ENCODE results near the gene XYLT1. TPM values are rescaled to one million over a fixed set of nuclear protein-coding genes. Genes with fewer than 3 reads are reported as not detected.

The XYLT1 gene
- total RNA-seq, 1 donor from 2014 or later: 12.3 TPM

DNA sequence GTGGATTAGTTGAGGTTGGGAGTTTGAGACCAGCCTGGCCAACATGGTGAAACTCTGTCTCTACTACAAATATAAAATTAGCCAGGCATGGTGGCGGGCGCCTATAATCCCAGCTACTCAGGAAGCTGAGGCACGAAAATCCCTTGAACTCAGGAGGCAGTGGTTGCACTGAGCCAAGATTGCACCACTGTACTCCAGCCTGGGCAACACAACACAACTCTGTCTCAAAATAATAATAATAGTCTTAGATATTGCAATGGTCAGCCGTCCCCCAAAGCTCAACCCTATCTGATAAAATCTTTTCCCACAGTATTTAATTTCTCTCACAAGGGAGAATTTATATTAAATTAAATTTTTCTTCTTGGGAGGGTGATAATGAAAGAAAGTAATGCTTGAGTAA lies 169.6 kb downstream of the XYLT1 start:
- Mint-ChIP-seq H3K36me3 (ENCODE audit: insufficient read depth) (no peaks in the 10 kb centered on the region), H3K27ac (no peak overlapping the region), H3K4me1 (ENCODE audit: low read depth) (peaks cover 60% of the 10 kb centered on the region), H3K9me3 (ENCODE audit: low read depth) (no peaks in the 10 kb centered on the region), H3K27me3 (no peaks in the 10 kb centered on the region), H3K4me3 (ENCODE audit: low read depth) (no peak overlapping the region)
- no peak for DNase-seq (ENCODE audit: low spot score, unreplicated experiment)
- TF ChIP-seq, protein P1, sequence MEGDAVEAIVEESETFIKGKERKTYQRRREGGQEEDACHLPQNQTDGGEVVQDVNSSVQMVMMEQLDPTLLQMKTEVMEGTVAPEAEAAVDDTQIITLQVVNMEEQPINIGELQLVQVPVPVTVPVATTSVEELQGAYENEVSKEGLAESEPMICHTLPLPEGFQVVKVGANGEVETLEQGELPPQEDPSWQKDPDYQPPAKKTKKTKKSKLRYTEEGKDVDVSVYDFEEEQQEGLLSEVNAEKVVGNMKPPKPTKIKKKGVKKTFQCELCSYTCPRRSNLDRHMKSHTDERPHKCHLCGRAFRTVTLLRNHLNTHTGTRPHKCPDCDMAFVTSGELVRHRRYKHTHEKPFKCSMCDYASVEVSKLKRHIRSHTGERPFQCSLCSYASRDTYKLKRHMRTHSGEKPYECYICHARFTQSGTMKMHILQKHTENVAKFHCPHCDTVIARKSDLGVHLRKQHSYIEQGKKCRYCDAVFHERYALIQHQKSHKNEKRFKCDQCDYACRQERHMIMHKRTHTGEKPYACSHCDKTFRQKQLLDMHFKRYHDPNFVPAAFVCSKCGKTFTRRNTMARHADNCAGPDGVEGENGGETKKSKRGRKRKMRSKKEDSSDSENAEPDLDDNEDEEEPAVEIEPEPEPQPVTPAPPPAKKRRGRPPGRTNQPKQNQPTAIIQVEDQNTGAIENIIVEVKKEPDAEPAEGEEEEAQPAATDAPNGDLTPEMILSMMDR (IDR thresholded peaks at IDR 0.05; ENCODE audit: unreplicated experiment): no peak

DNA sequence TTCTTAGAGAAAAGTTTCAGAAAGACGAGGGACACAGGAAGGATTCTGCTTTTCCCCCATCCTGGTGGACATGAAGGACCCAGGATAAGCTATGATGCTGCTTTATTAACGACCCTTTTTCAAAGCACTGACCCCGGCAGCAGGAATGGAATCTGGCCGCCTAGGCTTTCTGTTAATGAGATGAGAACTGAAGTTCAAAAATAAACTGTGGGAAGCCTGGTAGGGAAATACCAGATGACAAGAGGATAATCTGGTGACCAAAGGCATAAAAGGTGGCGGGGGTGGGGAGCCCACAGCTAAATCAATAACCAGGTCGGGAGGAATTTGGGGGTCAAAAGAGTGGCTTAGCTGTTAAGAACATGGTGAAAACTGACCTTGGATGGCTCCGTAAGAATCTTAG lies 171.0 kb downstream of the XYLT1 start:
- DNase-seq (ENCODE audit: low spot score, unreplicated experiment): no peak
- Mint-ChIP-seq H3K36me3 (ENCODE audit: insufficient read depth) (no peaks in the 10 kb centered on the region), H3K27me3 (no peaks in the 10 kb centered on the region), H3K4me3 (ENCODE audit: low read depth) (peak overlapping the region; percentile 44), H3K9me3 (ENCODE audit: low read depth) (no peaks in the 10 kb centered on the region), H3K27ac (peak overlapping the region; percentile 25), H3K4me1 (ENCODE audit: low read depth) (peaks cover 49% of the 10 kb centered on the region)
- TF ChIP-seq, protein P1 (IDR thresholded peaks at IDR 0.05; ENCODE audit: unreplicated experiment): no peak

DNA sequence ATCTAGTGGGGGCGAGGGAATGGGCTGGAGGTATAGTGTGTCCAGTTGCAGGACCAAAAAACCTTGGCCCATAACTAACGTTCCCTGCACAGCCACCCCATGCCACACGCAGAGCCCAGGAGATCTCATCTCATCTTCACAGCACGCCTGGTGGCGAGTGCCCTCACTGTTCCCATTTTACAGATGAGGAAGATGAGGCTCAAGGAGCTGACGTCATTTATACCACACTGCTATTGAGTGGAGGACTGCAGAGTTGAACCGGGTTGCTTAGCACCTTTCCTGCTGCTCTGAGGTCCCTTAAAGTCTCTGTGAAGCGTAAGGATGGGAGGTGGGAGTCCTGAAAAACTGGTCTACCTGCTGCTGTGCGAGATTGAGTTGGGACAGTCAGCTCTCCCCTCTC lies 172.5 kb downstream of the XYLT1 start:
- no peak overlapping the region for H3K4me3 Mint-ChIP-seq (ENCODE audit: low read depth)
- no peak for DNase-seq (ENCODE audit: low spot score, unreplicated experiment)

DNA sequence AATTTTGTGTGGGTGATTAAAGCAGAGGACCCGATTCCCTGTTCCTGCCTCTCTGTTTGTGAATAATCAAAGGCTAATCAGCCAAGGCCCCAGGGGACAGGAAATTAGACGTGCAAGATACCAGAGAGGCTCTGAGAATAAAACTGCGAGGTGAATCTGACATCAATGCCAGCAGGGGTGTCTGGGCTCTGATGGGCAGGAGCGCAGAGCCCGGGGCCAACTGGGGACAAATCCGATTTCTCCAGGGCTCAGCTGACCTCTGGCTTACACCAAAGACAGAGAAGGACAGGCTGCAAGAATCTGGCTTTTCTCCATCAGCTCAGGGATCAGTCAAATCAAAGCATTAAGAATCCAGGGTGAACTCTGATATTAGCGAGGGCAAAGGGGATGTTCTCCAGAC lies 174.3 kb downstream of the XYLT1 start:
- Mint-ChIP-seq H3K27me3 (no peaks in the 10 kb centered on the region), H3K9me3 (ENCODE audit: low read depth) (no peaks in the 10 kb centered on the region), H3K4me1 (ENCODE audit: low read depth) (peaks cover 18% of the 10 kb centered on the region), H3K4me3 (ENCODE audit: low read depth) (no peak overlapping the region), H3K36me3 (ENCODE audit: insufficient read depth) (no peaks in the 10 kb centered on the region), H3K27ac (no peak overlapping the region)
- TF ChIP-seq, protein P1 (IDR thresholded peaks at IDR 0.05; ENCODE audit: unreplicated experiment): no peak
- no peak for DNase-seq (ENCODE audit: low spot score, unreplicated experiment)

More for the DNA sequence above, 172.5 kb downstream of the XYLT1 start:
- Mint-ChIP-seq H3K27me3 (no peaks in the 10 kb centered on the region), H3K27ac (no peak overlapping the region), H3K9me3 (ENCODE audit: low read depth) (no peaks in the 10 kb centered on the region), H3K36me3 (ENCODE audit: insufficient read depth) (no peaks in the 10 kb centered on the region), H3K4me1 (ENCODE audit: low read depth) (peaks cover 33% of the 10 kb centered on the region)
- TF ChIP-seq, protein P1 (IDR thresholded peaks at IDR 0.05; ENCODE audit: unreplicated experiment): no peak

DNA sequence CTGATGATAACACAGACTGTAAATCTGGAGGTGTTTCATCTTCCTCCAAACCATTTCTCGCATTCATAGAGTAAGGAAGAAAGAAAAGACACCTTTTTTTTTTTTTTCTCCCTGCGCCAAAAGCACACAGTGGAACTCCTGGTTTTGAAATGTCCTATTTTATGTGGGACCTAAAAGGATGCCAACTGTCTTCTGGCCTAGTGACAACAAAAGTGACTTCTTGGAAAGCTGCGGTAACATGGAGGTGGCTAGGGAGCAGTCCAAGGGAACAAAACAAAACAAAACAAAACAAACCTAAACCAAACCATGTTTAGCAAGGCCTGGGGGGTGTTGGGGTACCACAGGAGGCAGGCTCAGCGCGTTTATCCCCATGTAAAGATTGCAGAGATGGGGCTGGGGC lies 174.8 kb downstream of the XYLT1 start:
- Mint-ChIP-seq H3K27me3 (no peaks in the 10 kb centered on the region), H3K4me1 (ENCODE audit: low read depth) (peaks cover 18% of the 10 kb centered on the region), H3K36me3 (ENCODE audit: insufficient read depth) (no peaks in the 10 kb centered on the region), H3K4me3 (ENCODE audit: low read depth) (no peak overlapping the region), H3K27ac (no peak overlapping the region), H3K9me3 (ENCODE audit: low read depth) (no peaks in the 10 kb centered on the region)
- no peak for DNase-seq (ENCODE audit: low spot score, unreplicated experiment)
- TF ChIP-seq, protein P1 (IDR thresholded peaks at IDR 0.05; ENCODE audit: unreplicated experiment): no peak
